ENCODE data around the gene POC1A.
A peak's percentile ranks its signal among the peaks of the same experiment; 100 is the strongest.

The POC1A gene

DNA sequence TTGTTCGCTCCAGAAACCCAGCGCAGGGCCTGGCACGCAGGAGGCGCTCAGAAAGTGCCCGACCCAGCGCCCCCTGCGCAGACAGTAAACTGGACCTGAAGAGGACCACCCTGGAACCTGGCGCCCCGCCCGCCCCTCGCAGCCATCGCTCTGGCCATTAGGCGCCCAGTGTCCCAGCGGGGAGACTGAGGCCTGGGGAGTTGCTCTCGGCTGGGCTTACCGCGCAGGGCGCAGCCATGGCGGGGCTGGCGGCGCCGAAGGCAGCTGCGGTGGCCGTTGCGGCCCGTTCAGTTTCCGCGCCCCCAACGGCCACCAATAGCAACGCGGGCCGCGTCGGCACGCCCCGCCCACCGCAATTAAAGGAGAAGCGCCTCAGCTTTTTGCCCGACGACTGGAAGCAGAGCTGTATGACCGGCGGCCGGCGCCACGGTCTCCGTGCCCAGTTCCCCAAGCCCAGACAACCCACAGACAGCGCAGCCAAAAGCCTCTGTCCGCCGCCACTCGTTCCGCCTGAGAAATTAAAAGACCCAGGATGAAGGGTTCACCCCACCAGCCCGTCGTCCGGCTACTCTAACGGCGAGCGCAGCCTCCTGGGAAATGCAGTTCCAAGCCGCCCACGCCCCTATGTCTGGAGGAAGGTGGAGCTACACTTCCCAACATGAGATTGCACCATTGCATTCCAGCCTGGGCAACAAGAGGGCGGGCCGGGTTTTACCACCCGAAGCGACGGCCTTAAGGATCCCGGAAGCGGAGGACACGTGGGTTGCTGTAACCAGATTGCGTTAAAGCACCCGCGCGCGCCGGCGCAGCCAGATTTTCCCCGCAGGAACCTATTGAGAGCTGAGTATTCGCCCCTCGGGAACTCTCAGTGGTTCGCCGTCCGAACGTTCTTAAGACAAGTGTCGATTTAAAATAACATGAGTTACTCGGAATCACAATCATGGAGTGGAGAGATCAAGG is at the start of gene POC1A:
POC1A (minus strand) TSS at position 289 of the 960 bp plus-strand sequence; CDS start at position 238, 51 bp downstream.
- DNase-seq = peak; percentile 89 to 99 (median 95)
- intact Hi-C loops (cut with DNase I) = loop anchor here (5.0 kb wide), 1 partner anchor 212 kb away; the partner anchor contains the start of genes PARP3 and RRP9

DNA sequence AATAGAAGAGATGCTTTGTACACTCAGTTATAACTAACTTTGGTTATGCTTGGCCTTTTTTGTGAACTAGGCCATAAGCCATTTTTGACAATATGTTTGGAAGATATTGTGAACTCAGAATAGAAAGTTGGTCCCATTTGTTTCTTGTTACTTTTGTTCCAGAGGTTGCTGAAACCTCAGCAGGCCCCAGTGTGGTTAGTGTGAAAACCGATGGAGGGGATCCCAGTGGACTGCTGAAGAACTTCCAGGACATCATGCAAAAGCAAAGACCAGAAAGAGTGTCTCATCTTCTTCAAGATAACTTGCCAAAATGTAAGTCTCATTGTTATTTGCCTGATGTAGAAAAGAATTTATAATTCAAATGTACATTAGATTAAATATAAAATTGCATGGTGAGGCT is 49.5 kb upstream of the POC1A start:
- intact Hi-C loops (cut with DNase I) = no loop called here
- DNase-seq = no peak

DNA sequence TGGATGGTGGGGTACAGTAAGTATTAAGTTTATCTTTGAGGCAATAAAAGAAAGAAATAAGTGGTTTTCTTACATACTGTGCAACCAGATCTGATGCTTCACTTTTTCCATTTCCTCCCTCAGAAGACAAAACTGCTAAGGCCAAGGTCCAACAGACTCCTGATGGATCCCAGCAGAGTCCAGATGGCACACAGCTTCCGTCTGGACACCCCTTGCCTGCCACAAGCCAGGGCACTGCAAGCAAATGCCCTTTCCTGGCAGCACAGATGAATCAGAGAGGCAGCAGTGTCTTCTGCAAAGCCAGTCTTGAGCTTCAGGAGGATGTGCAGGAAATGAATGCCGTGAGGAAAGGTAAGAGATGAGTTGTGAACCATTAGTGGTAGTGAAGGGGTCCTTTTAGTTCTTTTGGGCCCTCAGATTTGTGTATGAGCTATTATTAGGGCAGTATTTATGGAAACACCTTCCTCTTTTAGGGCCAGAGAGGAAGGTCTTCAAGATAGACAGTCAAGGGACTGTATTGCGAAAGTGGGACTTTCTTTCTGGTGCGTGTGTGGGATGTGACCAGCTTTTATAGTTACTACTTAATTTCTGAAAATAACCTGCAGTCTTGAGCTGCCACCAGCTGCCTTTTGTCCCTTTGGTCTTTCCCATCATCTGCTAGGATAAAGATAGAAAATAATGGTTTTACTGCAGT is 48.3 kb upstream of the POC1A start:
- intact Hi-C loops (cut with DNase I) = no loop called here
- DNase-seq = no peak

DNA sequence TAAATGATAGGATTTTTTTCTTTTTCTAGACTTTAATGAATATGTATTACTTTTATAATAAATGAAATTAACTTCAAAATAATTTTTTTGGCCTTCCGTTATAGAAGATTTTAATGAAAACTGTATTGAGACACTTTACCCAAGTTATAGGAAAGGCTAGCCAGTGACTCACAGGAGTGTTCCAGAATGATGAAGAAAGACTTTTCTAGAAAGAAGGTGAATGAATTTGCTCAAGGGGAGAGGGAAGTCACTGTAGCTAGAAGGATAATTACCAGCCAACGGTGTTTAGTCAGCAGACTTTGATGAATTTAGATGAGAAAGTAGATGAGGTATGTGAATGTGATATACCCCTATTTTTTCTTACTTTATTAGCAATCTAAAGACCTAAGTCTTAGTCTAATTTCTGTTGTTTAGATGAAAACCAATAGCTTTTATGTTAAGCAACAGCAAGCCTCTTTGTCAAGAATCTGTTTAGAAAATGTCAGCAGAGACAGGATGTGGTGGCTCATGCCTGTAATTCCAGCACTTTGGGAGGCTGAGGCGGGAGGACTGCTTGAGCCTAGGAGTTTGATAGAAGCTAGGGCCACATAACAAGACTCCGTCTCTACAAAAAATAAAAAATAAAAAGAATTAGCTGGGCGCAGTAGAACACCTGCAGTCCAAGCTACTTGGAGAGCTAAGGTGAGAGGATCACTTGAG is 46.9 kb upstream of the POC1A start:
- no peak for DNase-seq
- intact Hi-C loops (cut with DNase I) = no loop called here

DNA sequence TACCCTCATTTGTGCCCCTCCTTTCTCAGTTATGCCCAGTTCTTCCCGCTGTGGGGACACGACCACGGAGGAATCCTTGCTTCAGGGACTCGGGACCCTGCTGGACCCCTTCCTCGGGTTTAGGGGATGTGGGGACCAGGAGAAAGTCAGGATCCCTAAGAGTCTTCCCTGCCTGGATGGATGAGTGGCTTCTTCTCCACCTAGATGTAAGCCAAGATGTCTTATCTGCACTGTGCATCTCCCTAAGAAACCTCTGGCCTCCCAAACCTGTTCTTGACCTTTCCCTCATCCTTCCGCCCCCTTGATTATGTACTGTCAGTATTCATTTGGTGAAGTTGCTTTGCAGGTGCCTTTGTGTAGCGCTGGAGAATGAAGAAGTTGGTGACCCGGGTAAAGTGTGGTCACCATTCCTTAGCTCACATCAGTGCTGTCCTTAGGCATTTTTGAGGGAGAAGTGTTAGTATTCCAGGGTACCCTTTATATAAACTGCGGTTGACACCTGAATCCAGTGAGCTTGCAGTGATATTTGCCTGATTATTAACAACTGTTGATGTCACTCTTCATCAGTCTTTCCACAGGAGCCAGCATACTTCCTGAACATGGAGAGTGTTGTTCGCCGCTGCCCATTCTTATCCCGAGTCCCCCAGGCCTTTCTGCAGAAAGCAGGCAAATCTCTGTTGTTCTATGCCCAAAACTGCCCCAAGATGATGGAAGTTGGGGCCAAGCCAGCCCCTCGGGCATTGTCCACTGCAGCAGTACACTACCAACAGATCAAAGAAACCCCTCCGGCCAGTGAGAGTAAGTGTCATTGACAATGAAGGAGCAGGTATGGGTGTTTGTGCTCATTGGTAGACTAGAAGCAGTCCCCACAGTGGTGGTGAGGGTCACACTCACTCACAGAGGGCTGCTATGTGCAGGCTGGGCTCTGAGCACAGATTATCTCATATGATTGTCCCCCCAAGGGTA is 44.7 kb upstream of the POC1A start:
- no peak for DNase-seq
- intact Hi-C loops (cut with DNase I) = loop anchor here (5.0 kb wide), 1 partner anchor 38 kb away; the partner anchor contains the start of gene TWF2

DNA sequence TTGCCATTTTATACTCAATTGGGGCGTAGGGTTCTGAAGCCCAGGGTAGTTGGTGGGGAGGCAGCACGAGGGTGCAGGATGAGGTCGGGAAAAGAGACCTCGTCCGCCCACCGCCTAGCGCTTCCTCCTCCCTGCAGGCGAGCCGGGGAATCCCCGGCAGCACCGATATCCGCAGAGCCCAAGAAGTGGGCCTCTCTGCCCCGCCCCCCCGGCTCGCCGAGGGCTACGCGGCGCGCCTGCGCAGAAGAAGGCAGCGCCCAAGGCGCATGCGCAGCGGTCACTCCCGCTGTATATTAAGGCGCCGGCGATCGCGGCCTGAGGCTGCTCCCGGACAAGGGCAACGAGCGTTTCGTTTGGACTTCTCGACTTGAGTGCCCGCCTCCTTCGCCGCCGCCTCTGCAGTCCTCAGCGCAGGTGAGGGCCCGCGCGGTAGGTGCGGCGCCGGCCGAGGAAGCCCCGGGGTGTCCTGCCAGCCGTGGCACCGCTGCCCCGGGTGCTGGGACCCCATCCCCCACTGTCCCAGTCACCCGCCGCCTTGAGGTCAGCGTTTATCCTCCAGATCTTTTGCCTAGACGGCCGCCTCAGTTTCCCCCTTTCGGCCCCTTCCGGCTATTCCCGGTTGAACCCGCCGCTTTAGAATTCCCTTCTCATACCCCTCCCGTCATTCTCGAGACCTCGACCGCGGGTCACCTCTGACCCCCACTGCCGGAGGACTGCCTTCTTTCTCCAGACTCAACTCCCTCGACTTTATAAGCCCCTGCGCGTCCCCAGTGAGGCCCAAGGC is 43.8 kb upstream of the POC1A start, which contains the start of gene ALAS1:
ALAS1 (plus strand) TSS at position 319 of the 784 bp plus-strand sequence. CDS start 1,082 bp downstream, outside the sequence.
- intact Hi-C loops (cut with DNase I) = loop anchor here (5.0 kb wide), 1 partner anchor 39 kb away; the partner anchor contains the start of gene TWF2

DNA sequence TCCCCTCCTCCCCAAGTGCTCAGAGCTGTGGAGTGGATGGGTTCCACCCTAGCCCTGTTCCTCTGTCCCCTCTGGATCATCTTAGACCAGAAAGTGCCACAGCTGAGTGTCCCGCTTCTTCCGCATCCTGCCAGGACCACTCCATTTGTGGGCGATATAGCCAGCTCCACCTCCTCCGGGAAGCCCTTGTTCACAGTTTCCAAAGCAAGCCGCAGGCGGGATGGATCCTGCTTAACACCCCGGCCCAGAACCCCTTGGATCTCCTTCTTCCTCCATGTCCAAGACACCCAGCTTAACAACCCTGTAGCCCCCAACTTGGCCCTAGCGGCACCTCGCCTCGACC is 43.2 kb upstream of the POC1A start:
- intact Hi-C loops (cut with DNase I) = loop anchor here (5.0 kb wide), 1 partner anchor 40 kb away; the partner anchor contains the start of gene TWF2
- DNase-seq = peak in 3 of 42 donors; percentile 9 to 38 (median 26)

More for the DNA sequence above, 43.8 kb upstream of the POC1A start, which contains the start of gene ALAS1:
- DNase-seq = peak; percentile 78 to 95 (median 90)

DNA sequence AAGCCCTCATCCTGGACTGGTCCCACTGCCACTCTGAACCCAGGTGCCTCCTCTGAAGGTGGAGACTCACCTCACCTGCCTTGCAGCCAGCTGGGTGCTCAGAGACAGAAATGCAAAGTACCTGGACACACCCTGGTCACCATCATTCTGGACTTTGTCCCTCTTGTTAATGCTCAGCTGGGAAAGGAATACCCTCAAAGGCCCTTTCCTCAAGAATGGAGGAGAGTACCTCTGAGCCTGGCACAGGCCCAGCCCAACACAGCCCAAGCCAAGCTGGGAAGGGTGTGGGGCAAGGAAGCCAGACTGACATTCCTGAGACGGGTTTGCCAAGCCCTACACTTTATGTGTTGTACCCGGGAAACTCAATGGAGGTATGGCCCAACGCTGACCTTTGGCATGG is 42.8 kb upstream of the POC1A start:
- intact Hi-C loops (cut with DNase I) = loop anchor here (5.0 kb wide), 1 partner anchor 40 kb away; the partner anchor contains the start of gene TWF2
- no peak for DNase-seq

DNA sequence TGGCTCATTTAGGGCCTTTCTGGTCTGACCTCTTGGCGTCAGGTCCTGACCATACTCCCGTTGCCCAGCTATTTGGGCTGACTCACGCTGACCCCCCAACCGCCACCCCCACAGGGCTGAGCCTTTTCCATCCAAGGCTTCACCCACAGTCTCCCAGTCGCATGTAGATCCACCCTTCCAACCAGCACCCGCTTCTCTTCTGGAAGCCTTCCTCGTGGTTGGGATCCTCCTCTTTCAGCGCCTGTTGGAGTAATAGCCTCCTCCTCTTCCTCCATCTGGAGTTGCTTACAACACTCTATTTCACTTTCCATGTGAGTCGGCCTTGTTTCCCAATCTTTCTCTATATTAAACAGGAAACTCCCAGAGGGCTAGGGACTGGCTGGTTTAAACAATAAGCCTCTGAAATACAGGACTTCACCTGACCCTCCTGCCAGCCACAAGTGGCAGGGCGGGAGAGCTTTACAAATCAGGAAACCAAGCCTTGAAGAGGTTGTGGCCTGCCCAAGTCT is 41.7 kb upstream of the POC1A start:
- intact Hi-C loops (cut with DNase I) = loop anchor here (5.0 kb wide), 1 partner anchor 41 kb away; the partner anchor contains the start of gene TWF2
- DNase-seq = no peak

DNA sequence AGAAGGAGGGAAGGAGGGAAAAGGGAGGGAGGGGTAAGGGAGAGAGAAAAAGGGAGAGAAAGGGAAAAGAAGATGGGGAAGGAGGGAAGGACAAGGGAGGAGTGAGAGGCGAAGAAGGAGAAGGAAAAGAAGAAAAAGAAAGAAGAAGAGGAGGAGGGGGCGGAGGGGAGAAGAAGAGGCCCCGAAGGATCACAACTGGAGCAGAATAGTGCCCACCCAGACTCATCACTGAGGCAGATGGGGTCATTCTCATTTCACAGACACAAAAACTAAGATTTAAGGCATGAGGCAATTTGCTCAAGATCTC is 41.0 kb upstream of the POC1A start:
- intact Hi-C loops (cut with DNase I) = loop anchor here (5.0 kb wide), 1 partner anchor 42 kb away; the partner anchor contains the start of gene TWF2
- no peak for DNase-seq

DNA sequence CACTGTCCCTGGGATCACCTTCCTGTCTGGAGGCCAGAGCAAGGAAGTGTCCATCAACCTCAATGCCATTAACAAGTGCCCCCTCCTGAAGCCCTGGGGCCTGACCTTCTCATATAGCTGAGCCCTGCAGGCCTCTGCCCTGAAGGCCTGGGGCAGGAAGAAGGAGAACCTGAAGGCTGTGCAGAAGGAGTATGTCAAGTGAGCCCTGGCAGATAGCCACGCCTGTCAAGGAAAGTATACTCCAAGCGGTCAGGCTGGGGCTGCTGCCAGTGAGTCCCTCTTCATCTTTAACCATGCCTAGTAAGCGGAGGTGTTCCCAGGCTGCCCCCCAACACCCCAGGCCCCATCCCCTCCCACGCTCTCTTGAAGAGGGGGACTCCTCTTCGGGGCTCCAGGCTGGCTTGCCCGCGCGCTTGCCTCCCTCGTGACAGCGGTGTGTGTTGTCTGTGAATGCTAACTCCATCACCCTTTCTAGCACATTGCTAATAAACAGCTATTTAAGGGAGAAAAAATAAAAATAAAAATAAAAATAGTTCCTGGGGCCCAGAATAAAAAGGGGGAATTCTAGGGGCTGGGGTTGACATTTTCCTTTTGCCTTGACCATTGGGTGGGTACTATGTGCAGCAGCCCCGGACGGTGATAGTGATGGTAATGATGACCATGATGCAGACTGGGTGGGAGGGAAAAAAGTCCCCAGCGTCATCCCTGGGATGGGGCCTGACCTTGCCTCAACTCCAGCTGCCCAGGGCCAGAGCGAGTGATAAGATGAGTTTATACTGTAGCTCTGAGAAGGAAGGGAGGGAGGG is 40.5 kb upstream of the POC1A start:
- DNase-seq = no peak
- intact Hi-C loops (cut with DNase I) = loop anchor here (5.0 kb wide), 1 partner anchor 43 kb away; the partner anchor contains the start of gene TWF2

DNA sequence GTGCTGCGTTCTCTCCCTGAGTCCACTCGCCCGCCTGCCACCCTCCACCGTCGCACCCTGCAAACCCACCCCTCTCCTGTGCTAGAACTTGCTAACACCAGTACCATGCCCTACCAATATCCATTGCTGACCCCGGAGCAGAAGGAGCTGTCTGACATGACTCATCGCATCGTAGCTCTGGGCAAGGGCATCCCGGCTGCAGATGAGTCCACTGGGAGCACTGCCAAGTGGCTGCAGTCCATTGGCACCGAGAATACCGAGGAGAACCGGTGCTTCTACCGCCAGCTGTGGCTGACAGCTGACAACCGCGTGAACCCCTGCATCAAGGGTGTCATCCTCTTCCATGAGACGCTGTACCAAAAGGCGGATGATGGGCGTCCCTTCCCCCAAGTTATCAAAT is 38.8 kb upstream of the POC1A start:
- peak; percentile 24 to 93 (median 79) for DNase-seq
- intact Hi-C loops (cut with DNase I) = no loop called here

DNA sequence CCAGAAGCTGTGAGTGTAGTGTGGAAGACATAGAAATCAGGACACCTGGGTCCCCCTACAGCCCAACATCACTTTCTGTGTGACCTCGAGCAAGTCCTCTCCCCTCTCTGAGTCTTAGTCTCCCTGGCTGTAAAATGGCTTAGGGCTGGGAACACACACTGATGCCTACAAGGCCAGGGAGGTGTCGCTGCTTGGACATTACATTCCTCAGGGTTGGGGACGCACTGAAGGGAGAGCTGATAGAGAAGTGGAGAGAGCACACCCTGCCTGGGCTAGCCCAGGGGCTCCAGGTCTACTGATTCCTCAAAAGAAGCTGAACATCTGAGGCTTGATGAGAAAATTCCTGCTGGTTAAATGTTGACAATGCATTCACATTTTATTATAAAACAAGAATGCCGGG is 37.4 kb upstream of the POC1A start:
- DNase-seq = no peak

DNA sequence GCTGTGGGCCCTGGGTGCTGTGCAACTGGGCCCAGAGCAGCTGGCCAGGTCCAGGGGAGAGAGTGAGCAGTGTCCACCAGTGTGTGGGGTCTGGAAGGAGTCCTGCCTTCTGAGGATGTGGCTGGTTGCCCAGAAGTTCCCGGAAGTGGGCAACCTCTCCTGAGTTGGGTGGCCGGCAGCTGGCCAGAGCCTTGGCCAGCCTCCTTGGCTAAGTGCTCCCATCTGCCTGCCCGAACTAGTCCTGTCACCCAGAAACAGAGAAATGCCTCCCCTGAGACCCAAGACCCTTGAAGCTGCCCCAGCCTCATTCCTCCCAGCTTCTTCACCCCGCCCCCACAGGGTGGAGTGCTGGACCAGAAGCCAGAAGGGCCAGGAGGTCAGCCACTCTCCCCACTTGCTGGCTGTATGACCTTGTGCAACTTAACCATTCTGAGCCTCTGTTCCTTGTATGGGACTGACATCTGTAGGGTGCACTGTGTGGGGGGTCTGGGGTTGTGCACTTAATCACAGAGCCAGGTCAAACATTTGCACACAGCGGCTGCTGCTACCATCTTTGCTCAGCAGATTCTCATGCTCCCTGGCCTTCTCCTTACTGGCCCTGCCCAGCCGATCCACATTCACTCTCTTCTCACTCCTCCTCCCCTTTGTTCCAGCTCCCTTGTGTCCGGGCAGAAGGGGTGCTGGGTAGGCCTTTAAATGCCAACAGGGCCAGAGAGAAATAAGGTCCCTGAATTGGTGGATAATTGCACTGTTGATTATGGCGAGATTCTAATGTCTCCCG is 36.3 kb upstream of the POC1A start:
- intact Hi-C loops (cut with DNase I) = no loop called here
- peak in 41 of 42 donors; percentile 14 to 79 (median 51) for DNase-seq

More for the DNA sequence above, 37.4 kb upstream of the POC1A start:
- intact Hi-C loops (cut with DNase I) = no loop called here

DNA sequence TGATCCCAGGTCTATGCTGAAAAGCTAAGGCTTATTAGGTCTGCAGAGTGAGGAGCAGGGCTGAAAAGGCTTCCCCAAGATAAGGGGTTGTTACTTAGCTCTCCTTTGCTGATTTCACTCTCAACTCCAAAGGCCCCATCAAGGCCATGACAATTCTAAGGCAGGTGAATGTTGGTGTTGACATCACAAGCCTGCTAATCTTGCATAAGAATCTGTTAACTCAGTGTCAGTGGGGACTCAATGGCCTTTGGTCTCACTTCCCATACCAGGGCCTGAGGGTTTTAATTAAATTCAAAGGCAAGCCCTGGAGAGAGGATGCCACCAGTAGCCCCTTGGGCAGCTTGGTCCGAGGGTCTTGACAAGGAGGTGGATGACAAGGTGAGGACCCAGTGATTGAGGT is 34.3 kb upstream of the POC1A start:
- no peak for DNase-seq
- intact Hi-C loops (cut with DNase I) = no loop called here

All from head of caudate nucleus (tissue), 42 donors.